H1 (cell line): ENCODE measurements around the gene HES5. TPM values are rescaled to one million over a fixed set of nuclear protein-coding genes. Genes with fewer than 3 reads are reported as not detected.

ENCODE experiments used
- CTCF ChIA-PET: fragments of 300-600 bp; sonication (Branson Sonifier 250); formaldehyde crosslinking; loops from one replicate; lab custom pipeline; 2021; ENCODE audit not compliant: partially characterized antibody; lab: Charles Lee
- POLR2A ChIA-PET: fragments of 300-600 bp; sonication (Branson Sonifier 250); formaldehyde crosslinking; loops from one replicate; lab custom pipeline; 2021; ENCODE audit warnings: inconsistent platforms; ENCODE audit not compliant: partially characterized antibody; lab: Charles Lee
- DNase-seq, 2 experiments: peaks; one replicate each; pipeline versions ENCODE4 v3.0.0 to v3.0.0-alpha.2; 2010 to 2022; ENCODE audit warnings: low spot score in 2 of 2, low read depth in 1 of 2, mixed read lengths in 1 of 2
- FAIRE-seq: peaks from 2 replicates; lab custom pipeline; 2011; peaks lifted over from hg19 to GRCh38; lab: Jason Lieb, UNC
- H2AFZ ChIP-seq: 2 replicates; pipeline ENCODE4 v1.8.1; 2012; ENCODE audit warnings: low read length, inconsistent platforms
- H2AK5ac ChIP-seq: 2 replicates; pipeline ENCODE4 v1.6.1; 2013; ENCODE audit warnings: low read depth, low read length
- H2BK120ac ChIP-seq: replicated peaks from 2 replicates; pipeline ENCODE3; 2013; ENCODE audit warnings: low read depth, low read length, inconsistent platforms
- H2BK12ac ChIP-seq: 2 replicates; pipeline ENCODE4 v1.6.1; 2013; ENCODE audit warnings: low read depth, low read length
- H2BK15ac ChIP-seq: 2 replicates; pipeline ENCODE4 v1.6.1; 2013; ENCODE audit warnings: low read length
- H2BK20ac ChIP-seq: 2 replicates; pipeline ENCODE4 v1.6.1; 2013; ENCODE audit warnings: low read length
- H2BK5ac ChIP-seq: 2 replicates; pipeline ENCODE4 v1.6.1; 2013; ENCODE audit warnings: low read depth, low read length
- H3K14ac ChIP-seq: 2 replicates; pipeline ENCODE4 v1.6.1; 2013; ENCODE audit warnings: inconsistent platforms; ENCODE audit not compliant: insufficient read length
- H3K18ac ChIP-seq: 2 replicates; pipeline ENCODE4 v1.6.1; 2013; ENCODE audit warnings: low read length; ENCODE audit errors: extremely low read depth
- H3K23ac ChIP-seq: 2 replicates; pipeline ENCODE4 v1.6.1; 2013; ENCODE audit warnings: inconsistent platforms; ENCODE audit not compliant: insufficient read length
- H3K23me2 ChIP-seq: 2 replicates; pipeline ENCODE4 v1.6.1; 2013; ENCODE audit warnings: low read depth, low read length
- H3K27ac ChIP-seq: 2 replicates; pipeline ENCODE4 v1.6.1; 2011; ENCODE audit warnings: low read depth, low read length, inconsistent platforms
- H3K27me3 ChIP-seq, 4 experiments: replicated peaks in 1 of 4; 1 replicate in 1 of 4; 2 replicates in 3 of 4; pipeline versions ENCODE4 v1.6.1 to v1.8.1; 2011 to 2013; ENCODE audit warnings: low read length in 3 of 4, mild to moderate bottlenecking in 3 of 4, inconsistent platforms in 2 of 4, mixed read lengths in 2 of 4, moderate library complexity in 1 of 4; ENCODE audit not compliant: control insufficient read depth in 3 of 4, insufficient read depth in 3 of 4; ENCODE audit errors: extremely low read depth in 1 of 4
- H3K36me3 ChIP-seq, 4 experiments: 2 replicates each; pipeline versions ENCODE4 v1.6.1 to v1.8.1; 2011 to 2013; ENCODE audit warnings: mild to moderate bottlenecking in 4 of 4, low read length in 3 of 4, moderate library complexity in 2 of 4, control low read depth in 1 of 4, inconsistent platforms in 1 of 4; ENCODE audit not compliant: insufficient read depth in 4 of 4, control insufficient read depth in 2 of 4
- H3K4ac ChIP-seq: replicated peaks from 2 replicates; pipeline ENCODE3; 2013; ENCODE audit warnings: low read length, low read depth, mixed read lengths, inconsistent platforms; ENCODE audit not compliant: insufficient read length
- H3K4me1 ChIP-seq, 4 experiments: replicated peaks in 1 of 4; 1 replicate in 1 of 4; 2 replicates in 3 of 4; pipeline versions ENCODE4 v1.6.1 to v1.8.1; 2011 to 2013; ENCODE audit warnings: low read length in 3 of 4, inconsistent platforms in 2 of 4, mixed read lengths in 1 of 4; ENCODE audit not compliant: insufficient read depth in 4 of 4, control insufficient read depth in 3 of 4
- H3K4me2 ChIP-seq, 2 experiments: 2 replicates each; pipeline versions ENCODE4 v1.6.1 to v1.8.1; 2011 to 2013; ENCODE audit warnings: low read depth in 2 of 2, low read length in 2 of 2, control low read depth in 1 of 2, inconsistent platforms in 1 of 2, mild to moderate bottlenecking in 1 of 2; ENCODE audit not compliant: insufficient read depth in 1 of 2
- H3K4me3 ChIP-seq, 4 experiments: fragments of 200-600, 300-600 bp in 1 of 4; sonication (generic), shearing (Covaris generic), sonication (Bioruptor Twin) in 1 of 4; 2 replicates each; pipeline versions ENCODE4 v1.5.1 to v1.8.1; 2011 to 2016; ENCODE audit warnings: low read length in 4 of 4, low read depth in 3 of 4, control low read depth in 2 of 4, inconsistent platforms in 2 of 4, mild to moderate bottlenecking in 2 of 4, mixed read lengths in 1 of 4, moderate library complexity in 1 of 4; ENCODE audit not compliant: insufficient read depth in 2 of 4; ENCODE audit errors: extremely low read depth in 1 of 4
- H3K56ac ChIP-seq: replicated peaks from 2 replicates; pipeline ENCODE3; 2013; ENCODE audit warnings: low read depth, mild to moderate bottlenecking, mixed read lengths, low read length, inconsistent platforms; ENCODE audit not compliant: insufficient read length
- H3K79me1 ChIP-seq: 2 replicates; pipeline ENCODE4 v1.6.1; 2013; ENCODE audit warnings: low read depth, low read length, control low read depth
- H3K79me2 ChIP-seq, 2 experiments: 2 replicates each; pipeline versions ENCODE4 v1.6.1 to v1.8.1; 2012 to 2013; ENCODE audit warnings: low read length in 2 of 2, mild to moderate bottlenecking in 2 of 2, inconsistent platforms in 1 of 2; ENCODE audit not compliant: insufficient read depth in 2 of 2, control insufficient read depth in 1 of 2
- H3K9ac ChIP-seq, 4 experiments: replicated peaks in 1 of 4; 1 replicate in 1 of 4; 2 replicates in 3 of 4; pipeline versions ENCODE4 v1.6.1 to v1.8.1; 2011 to 2013; ENCODE audit warnings: low read depth in 3 of 4, low read length in 3 of 4, control low read depth in 2 of 4, mild to moderate bottlenecking in 2 of 4, moderate library complexity in 2 of 4, inconsistent platforms in 1 of 4; ENCODE audit errors: extremely low read depth in 1 of 4
- H3K9me3 ChIP-seq, 2 experiments: 2 replicates each; pipeline versions ENCODE4 v1.6.1 to v1.8.1; 2012 to 2013; ENCODE audit warnings: mild to moderate bottlenecking in 2 of 2, moderate library complexity in 2 of 2, control low read depth in 1 of 2, inconsistent platforms in 1 of 2, low read depth in 1 of 2, low read length in 1 of 2, mixed read lengths in 1 of 2; ENCODE audit not compliant: insufficient read depth in 2 of 2
- H4K20me1 ChIP-seq, 2 experiments: replicated peaks in 1 of 2; 2 replicates each; pipeline versions ENCODE3 to v1.8.1; 2011 to 2013; ENCODE audit warnings: inconsistent platforms in 2 of 2, low read length in 2 of 2, mild to moderate bottlenecking in 1 of 2; ENCODE audit not compliant: insufficient read depth in 2 of 2, control insufficient read depth in 1 of 2
- H4K5ac ChIP-seq: 2 replicates; pipeline ENCODE4 v1.6.1; 2013; ENCODE audit warnings: low read length, low read depth, mixed read lengths, inconsistent platforms; ENCODE audit not compliant: insufficient read length
- H4K8ac ChIP-seq: 2 replicates; pipeline ENCODE4 v1.8.0; 2013; ENCODE audit warnings: mild to moderate bottlenecking, moderate library complexity, low read length, inconsistent platforms; ENCODE audit not compliant: insufficient read depth; ENCODE audit errors: extremely low read depth
- H4K91ac ChIP-seq: replicated peaks from 2 replicates; pipeline ENCODE3; 2013; ENCODE audit warnings: low read length, mixed read lengths, inconsistent platforms; ENCODE audit not compliant: insufficient read length
- BACH1 ChIP-seq: IDR thresholded peaks from 2 replicates; pipeline ENCODE4 v1.6.1; 2012; ENCODE audit warnings: low read length, improper control_type of control experiment
- POLR2AphosphoS5 ChIP-seq: IDR thresholded peaks from 2 replicates; pipeline ENCODE4 v1.6.1; 2011; ENCODE audit warnings: low read depth, low read length
- RAD21 ChIP-seq, 2 experiments: IDR thresholded peaks in 1 of 2; conservative IDR thresholded peaks in 1 of 2; 2 replicates each; pipeline ENCODE4 v1.6.1; 2011; ENCODE audit warnings: low read depth in 2 of 2, low read length in 2 of 2, improper control_type of control experiment in 1 of 2, inconsistent platforms in 1 of 2, mild to moderate bottlenecking in 1 of 2, moderate library complexity in 1 of 2
- SIN3A ChIP-seq, 2 experiments: IDR thresholded peaks in 1 of 2; conservative IDR thresholded peaks in 1 of 2; 2 replicates each; pipeline ENCODE4 v1.6.1; 2011 to 2012; ENCODE audit warnings: low read length in 2 of 2, improper control_type of control experiment in 1 of 2, low read depth in 1 of 2, mild to moderate bottlenecking in 1 of 2
- SP2 ChIP-seq: IDR thresholded peaks from 2 replicates; pipeline ENCODE4 v1.6.1; 2012; ENCODE audit warnings: mild to moderate bottlenecking, low read length, inconsistent platforms
- TCF12 ChIP-seq: IDR thresholded peaks from 2 replicates; pipeline ENCODE4 v1.6.1; 2011; ENCODE audit warnings: low read depth, mild to moderate bottlenecking, low read length
- ZNF274 ChIP-seq: IDR thresholded peaks from 2 replicates; pipeline ENCODE4 v1.7.0; 2012; ENCODE audit warnings: low read length, borderline replicate concordance; ENCODE audit errors: extremely low read depth
- WGBS, 2 experiments: shearing (Covaris generic) in 1 of 2; methylation state at CpG; one replicate each; pipeline versions ENCODE4 v1.1.6 to v1.1.7; 2013 to 2015; ENCODE audit warnings: low lambda C conversion rate in 2 of 2, mixed read lengths in 2 of 2, inconsistent platforms in 1 of 2, low coverage in 1 of 2, missing lambda C conversion rate in 1 of 2; ENCODE audit not compliant: insufficient replicate concordance in 2 of 2, insufficient coverage in 1 of 2, insufficient read length in 1 of 2; ENCODE audit errors: extremely low coverage in 1 of 2, missing lambda C conversion rate in 1 of 2; 5-methylcytosine and 5-hydroxymethylcytosine counted together
- polyA plus RNA-seq, 7 experiments: library from polyadenylated mRNA; depleted of rRNA in 3 of 7; stranded (reverse) in 5 of 7; unstranded in 2 of 7; fragments of >200 nt in 5 of 7; fragments of 200-250 nt in 2 of 7; gene quantifications; 1 replicate in 5 of 7; 2 replicates in 1 of 7; 4 replicates in 1 of 7; pipeline versions ENCODE4 v1.2.1 to v1.2.3, GENCODE V29; 2011 to 2013; ENCODE audit warnings: missing spikeins in 2 of 7, mixed read lengths in 2 of 7
- total RNA-seq: library from RNA; stranded (reverse); fragmentation: NEBNext Ultra II Directional; extraction: Animal tissue kit (Norgen Biotek cat#: 25700); gene quantifications from 2 replicates; pipeline ENCODE4 v1.2.1, GENCODE V29; 2021

The HES5 gene
- total and polyA plus RNA-seq, 2 of the 8 experiments (the other 6 are each of a cell fraction or from before 2014, with no cell fraction given), result 0.22 TPM; not detected in 1

- Histone ChIP-seq H3K4me1 (no peaks in the 10 kb centered on the region), H3K79me2 (no peaks in the 10 kb centered on the region), H2BK20ac (no peak overlapping the region), H2BK5ac (no peak overlapping the region), H3K27ac (no peak overlapping the region), H3K27me3 (no peaks in the 10 kb centered on the region), H3K23ac (no peak overlapping the region), H3K36me3 (peaks cover 16 to 63% (median 41%) of the 10 kb centered on the region in 4 experiments; a peak in 7 of 8 replicates), H2BK15ac (no peak overlapping the region), H2BK120ac (no peak overlapping the region), H3K4me2 (no peak overlapping the region), H4K5ac (no peak overlapping the region), H3K4me3 (no peak overlapping the region), H2AK5ac (no peak overlapping the region), H3K56ac (no peak overlapping the region), H3K9ac (no peak overlapping the region), H3K4ac (no peak overlapping the region), H3K18ac (no peak overlapping the region), H4K8ac (no peak overlapping the region; the same call in 1 of the 2 replicates), H4K20me1 (peaks cover 0 to 19% of the 10 kb centered on the region in 2 experiments), H3K14ac (no peak overlapping the region), H4K91ac (no peak overlapping the region), H2BK12ac (no peak overlapping the region), H3K79me1 (no peaks in the 10 kb centered on the region; the same call in none of the 2 replicates), H3K23me2 (no peaks in the 10 kb centered on the region), H3K9me3 (no peaks in the 10 kb centered on the region), H2AFZ (no peak overlapping the region)
- no peak for FAIRE-seq
- CTCF ChIA-PET, result interaction anchor here (1.1 to 2.8 kb wide), 5 partner anchors 8 to 83 kb away, joined by 3 to 9 read pairs (median 6); no protein-coding TSS in a partner anchor
- POLR2A ChIA-PET, result no interaction called here
- no peak for DNase-seq
- no peak for TF ChIP-seq SIN3A (conservative IDR thresholded peaks at IDR 0.05 in 1 of 2, IDR thresholded peaks at IDR 0.05 in 1 of 2; ENCODE audit: low read depth in 1 of 2, low read length in 2 of 2)
- no peak for TF ChIP-seq SP2
- TF ChIP-seq POLR2AphosphoS5, result no peak
- no peak for TF ChIP-seq RAD21 (IDR thresholded peaks at IDR 0.05 in 1 of 2, conservative IDR thresholded peaks at IDR 0.05 in 1 of 2; ENCODE audit: low read depth in 2 of 2, low read length in 2 of 2)
- no peak for TF ChIP-seq BACH1
- TF ChIP-seq TCF12, result no peak
- TF ChIP-seq ZNF274, result no peak
- WGBS, 2 experiments, result 94% methylated on average over 39 of the region's 43 CpGs; no CpG with 5 or more reads in 1 of the 2 experiments
Observed at GRCh38 chr1:2513939-2514652, 16.0 kb downstream of the HES5 start.
